GM12891 (cell line): Measurements from ENCODE around the gene PRM1.

Experiments
- DNase-seq: peaks from one replicate; pipeline ENCODE4 v3.0.0; 2011; ENCODE audit warnings: low spot score; ENCODE audit not compliant: insufficient read length
- FAIRE-seq: peaks from 2 replicates; lab custom pipeline; 2011; peaks lifted over from hg19 to GRCh38; lab: Jason Lieb, UNC
- PAX5 ChIP-seq: IDR thresholded peaks from 2 replicates; pipeline ENCODE4 v1.6.1; 2011; ENCODE audit warnings: low read length, moderate library complexity, mild to moderate bottlenecking; ENCODE audit not compliant: insufficient read depth, severe bottlenecking
- POLR2A ChIP-seq: IDR thresholded peaks from 2 replicates; pipeline ENCODE4 v1.6.1; 2011; ENCODE audit warnings: low read depth, low read length, control low read depth
- POLR2AphosphoS5 ChIP-seq: IDR thresholded peaks from 2 replicates; pipeline ENCODE4 v1.6.1; 2011; ENCODE audit warnings: low read depth, low read length, control low read depth
- POU2F2 ChIP-seq: IDR thresholded peaks from 2 replicates; pipeline ENCODE4 v1.6.1; 2011; ENCODE audit warnings: low read depth, mild to moderate bottlenecking, control low read depth, low read length, moderate library complexity
- SPI1 ChIP-seq: IDR thresholded peaks from 2 replicates; pipeline ENCODE4 v1.6.1; 2011; ENCODE audit warnings: low read depth, low read length, control low read depth
- TAF1 ChIP-seq: IDR thresholded peaks from 2 replicates; pipeline ENCODE4 v1.6.1; 2011; ENCODE audit warnings: low read depth, low read length, control low read depth

PRM1 gene

DNA sequence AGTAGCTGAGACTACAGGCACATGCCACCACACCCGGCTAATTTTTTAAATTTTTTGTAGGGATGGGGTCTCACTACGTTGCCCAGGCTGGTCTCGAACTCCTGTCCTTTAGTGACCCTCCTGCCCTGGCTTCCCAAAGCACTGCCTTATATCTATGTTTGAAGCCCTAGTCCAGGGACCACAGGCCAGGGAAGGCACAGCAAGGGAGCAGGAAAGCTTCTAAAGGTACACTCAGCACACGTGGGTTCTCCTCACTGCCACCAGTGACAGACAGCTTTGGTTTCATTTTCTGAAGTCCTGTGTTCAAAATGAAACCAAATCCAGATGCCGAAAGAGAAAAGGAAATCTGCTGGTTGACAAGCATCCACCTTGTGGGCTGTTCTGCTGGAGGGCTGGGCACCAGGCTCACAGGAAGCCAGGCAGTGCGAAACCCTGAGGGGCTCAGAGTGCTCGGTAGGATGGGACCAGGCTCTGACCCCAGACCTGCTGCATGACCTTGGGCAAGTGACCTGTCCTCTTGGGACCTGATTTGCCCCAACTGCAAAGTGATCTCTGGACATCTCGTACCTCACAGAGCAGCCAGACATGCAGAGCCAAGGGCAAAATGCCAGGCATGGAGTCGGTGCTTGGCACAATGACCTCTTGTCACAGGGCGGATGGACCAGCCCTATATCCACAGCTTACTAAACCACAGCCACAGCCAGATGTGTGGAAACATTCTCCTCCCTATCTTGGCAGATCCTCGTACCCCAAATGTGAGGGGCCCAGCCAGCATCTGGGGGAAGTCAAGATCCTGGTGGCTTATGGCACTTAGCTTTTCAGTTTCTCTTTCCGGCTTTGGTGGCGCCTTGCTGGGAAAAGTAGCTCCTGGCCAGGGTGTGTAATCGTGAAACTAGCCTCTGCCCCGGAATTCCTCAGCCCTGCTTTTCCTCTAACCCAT, 22.3 kb downstream of the PRM1 start:
- FAIRE-seq (peak; percentile 88), DNase-seq (peak; percentile 64)
- TF ChIP-seq POU2F2 (no peak), POLR2AphosphoS5 (no peak), TAF1 (no peak), PAX5 (no peak), POLR2A (no peak), SPI1 (no peak)

DNA sequence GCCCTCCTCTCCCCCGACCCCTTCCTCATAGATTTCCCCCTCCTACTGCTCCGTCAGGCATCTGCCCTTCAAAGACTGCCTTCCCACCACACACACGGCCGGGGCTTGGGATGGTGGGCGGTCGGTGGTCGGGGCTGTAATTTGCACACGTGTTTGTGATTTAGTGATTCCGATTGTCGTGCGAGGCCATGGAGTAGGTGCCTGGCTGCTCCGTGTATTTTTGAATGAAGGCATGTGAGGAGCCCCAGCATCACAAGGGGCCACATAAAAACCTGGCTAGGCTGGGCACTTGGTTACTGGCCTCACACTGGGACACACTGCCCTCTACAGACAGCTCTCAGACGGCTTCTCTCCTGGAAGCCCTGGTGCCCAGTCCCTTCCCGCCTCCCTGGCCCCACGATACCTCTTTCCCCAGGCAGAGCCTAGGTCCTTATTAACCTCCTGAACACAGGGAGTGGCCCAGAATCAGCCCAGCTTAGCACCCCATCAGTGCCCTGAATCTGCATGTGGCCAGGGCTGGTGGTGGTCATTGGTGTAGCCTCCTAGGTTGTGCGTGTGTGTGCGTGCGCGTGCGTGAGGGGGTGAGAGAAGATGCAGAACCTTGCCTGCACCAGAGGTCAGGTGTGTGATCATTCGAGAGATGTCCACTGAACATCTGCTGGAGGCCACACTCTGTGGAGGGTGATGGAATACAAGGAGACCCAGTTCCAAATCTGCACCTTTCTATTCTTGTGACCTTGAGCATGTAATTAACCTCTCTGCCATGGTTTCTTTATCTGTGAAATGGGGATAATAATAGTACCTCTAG, 23.8 kb downstream of the PRM1 start:
- no peak for DNase-seq
- peak; percentile 78 for FAIRE-seq
- TF ChIP-seq SPI1 (no peak), POLR2AphosphoS5 (no peak), PAX5 (no peak), POU2F2 (no peak), POLR2A (no peak), TAF1 (no peak)

DNA sequence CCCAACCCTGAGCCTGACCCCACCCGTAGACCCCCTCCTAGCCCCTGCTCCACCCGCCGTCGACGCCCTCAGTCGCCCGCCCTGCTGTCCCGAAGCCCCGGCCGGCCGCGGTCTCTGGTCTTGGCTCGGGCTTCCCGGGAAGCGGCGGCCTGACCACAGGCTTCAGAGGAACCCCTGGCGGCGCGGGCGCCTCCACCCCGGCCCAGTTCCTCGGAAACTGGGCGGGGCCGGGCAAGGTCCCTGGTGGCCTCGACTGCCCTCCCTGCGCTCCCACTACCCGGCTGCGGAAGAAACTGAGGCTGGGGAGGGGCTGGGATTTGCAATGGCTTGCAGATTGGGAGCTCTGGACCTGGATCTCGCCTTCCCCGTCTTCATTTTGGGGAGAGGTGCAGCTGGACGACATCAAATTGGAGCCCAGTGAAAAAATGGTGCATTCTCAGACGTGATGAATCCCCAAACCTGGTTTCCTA, 24.4 kb downstream of the PRM1 start:
- FAIRE-seq (no peak), DNase-seq (no peak)
- TF ChIP-seq POU2F2 (no peak), POLR2AphosphoS5 (no peak), PAX5 (no peak), POLR2A (no peak), SPI1 (no peak), TAF1 (no peak)

DNA sequence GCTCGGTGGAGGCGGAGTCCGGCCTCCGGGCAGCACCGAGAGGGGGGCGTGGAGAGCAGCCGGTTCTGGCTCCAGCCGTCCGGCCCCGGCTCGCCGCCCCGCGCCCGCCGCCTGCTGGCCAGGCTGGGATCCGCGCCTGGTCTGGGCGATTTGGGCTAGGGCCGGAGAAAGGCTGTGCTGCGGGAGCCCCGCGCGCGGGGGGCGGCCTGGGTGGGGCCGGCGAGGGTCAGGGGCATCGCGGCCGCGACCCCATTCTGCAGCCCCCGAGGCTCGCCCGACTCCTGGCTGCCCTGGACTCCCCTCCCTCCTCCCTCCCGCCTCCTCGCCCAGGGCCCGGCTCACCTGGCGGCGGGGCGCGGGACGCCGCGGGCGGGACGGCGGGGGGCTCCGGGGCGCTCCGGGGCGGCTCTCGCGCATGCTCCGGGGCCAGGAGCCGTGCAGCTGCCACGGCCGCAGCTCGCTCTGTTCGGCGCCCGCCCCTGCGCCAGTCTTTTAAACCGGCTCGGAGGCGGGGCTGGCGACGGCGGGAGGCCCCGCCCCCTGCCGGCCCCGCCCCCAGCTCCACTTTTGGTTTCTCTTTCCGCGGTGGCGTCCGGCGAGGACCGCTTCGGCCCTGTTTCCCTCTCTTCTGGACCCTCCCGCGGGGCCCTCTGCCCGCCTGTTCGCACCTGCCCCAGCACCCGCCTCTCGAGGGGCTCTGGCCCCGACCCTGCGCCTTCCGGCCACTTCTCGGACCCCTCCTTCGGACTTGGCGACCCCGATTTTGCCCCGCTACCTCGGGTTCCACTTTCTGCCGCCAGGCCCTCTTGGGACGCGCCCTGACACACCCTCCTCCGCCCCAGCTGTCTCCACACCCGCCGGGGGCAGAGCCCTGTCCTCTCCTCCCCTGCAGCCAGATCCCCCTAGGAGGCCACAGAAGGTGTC, 25.1 kb downstream of the PRM1 start, which contains the start of gene SOCS1:
Gene SOCS1, minus strand, starts transcription at position 468 of the 924 bp plus-strand sequence. CDS start 726 bp downstream, outside the sequence.
- DNase-seq (peak; percentile 88), FAIRE-seq (peak; percentile 87)
- peak; percentile 55 for TF ChIP-seq PAX5
- peak; percentile 91 for TF ChIP-seq TAF1
- TF ChIP-seq POLR2AphosphoS5, result peak; percentile 91
- TF ChIP-seq SPI1, result no peak
- peak; percentile 77 for TF ChIP-seq POU2F2
- TF ChIP-seq POLR2A, result peak; percentile 95

DNA sequence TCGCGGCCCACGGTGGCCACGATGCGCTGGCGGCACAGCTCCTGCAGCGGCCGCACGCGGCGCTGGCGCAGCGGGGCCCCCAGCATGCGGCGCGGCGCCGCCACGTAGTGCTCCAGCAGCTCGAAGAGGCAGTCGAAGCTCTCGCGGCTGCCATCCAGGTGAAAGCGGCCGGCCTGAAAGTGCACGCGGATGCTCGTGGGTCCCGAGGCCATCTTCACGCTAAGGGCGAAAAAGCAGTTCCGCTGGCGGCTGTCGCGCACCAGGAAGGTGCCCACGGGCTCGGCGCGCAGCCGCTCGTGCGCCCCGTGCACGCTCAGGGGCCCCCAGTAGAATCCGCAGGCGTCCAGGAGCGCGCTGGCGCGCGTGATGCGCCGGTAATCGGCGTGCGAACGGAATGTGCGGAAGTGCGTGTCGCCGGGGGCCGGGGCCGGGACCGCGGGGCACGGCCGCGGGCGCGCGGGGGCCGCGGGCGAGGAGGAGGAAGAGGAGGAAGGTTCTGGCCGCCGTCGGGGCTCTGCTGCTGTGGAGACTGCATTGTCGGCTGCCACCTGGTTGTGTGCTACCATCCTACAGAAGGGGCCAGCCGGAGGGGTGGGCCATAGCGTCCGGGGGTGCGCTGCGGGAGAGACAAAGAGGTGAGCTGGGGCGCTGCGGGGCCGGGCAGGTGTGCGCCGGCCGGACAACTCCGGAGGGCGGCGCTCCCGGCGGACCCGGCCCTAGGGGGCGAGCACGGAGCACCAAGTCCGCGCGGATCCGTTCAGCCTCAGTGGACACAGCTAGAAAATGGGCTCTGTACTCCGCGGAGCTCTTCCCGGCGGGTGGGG, 26.0 kb downstream of the PRM1 start:
- peak; percentile 52; the same call in 1 of the 2 replicates for TF ChIP-seq POLR2AphosphoS5
- TF ChIP-seq TAF1, result no peak
- FAIRE-seq (peak; percentile 87), DNase-seq (peak; percentile 61)

DNA sequence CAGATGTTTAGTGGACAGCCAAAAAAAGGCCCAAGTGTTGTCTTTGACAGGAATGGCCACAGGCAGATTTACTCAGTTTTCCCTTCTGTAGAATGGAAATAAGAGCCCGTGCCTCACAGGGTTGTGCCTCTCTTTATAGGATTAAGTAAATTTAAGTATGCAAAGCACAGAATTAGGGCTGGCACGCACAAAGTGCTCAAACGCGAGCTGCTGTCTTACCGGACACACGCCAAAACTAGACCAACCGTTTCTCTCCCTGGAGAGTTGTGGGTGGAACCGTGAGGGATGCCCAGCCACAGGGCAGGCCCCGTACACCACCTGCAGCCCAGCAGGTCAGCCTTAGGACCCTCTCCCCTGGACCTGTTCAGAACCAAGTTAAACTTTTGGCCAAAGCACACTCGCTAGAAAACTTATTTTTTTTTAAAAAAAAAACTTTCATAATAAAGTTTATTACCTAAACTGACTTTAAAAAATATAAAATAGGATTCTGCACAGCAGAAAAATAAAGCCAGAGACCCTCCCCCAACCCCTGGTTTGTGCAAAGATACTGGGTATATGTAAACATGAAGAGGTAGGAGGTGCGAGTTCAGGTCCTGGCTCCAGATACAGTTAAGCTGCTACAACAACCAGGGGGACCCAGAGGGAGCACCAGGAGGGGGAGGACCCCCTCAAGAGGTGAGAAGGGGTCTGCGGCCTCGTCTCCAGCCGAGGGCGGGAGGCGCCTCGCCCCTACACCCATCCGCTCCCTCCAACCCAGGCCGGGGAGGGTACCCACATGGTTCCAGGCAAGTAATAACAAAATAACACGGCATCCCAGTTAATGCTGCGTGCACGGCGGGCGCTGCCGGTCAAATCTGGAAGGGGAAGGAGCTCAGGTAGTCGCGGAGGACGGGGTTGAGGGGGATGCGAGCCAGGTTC, 26.9 kb downstream of the PRM1 start:
- TF ChIP-seq POLR2A, result peak; percentile 18
- TF ChIP-seq POU2F2, result no peak
- TF ChIP-seq POLR2AphosphoS5, result 0 out of 2 replicates have a peak, but pooled peaks have one; percentile 4
- no peak for TF ChIP-seq SPI1
- peak; percentile 9 for FAIRE-seq
- DNase-seq, result no peak
